Gastroesophageal sphincter (tissue), 3 donors: Measurements from ENCODE around the gene PDE8A.

Source experiments
- EP300 ChIP-seq: sonication (generic); formaldehyde crosslinking; IDR thresholded peaks from one replicate; pipeline ENCODE4 v1.6.1; 2017; ENCODE audit warnings: antibody characterized with exemption, mild to moderate bottlenecking
- POLR2A ChIP-seq, 2 donors: fragments of 450-650 bp; IDR thresholded peaks; one replicate each; pipeline ENCODE4 v1.6.1; 2017; ENCODE audit warnings: antibody characterized with exemption in 2 of 2, mild to moderate bottlenecking in 2 of 2, moderate library complexity in 1 of 2
- TF ChIP-seq, protein P1 (sequence below), 4 experiments: fragments of 200-600 bp in 2 of 4; fragments of 450-650 bp in 2 of 4; sonication (generic) in 1 of 4; IDR thresholded peaks; one replicate each; pipeline ENCODE4 v1.5.1; 2017 to 2019; ENCODE audit warnings: antibody characterized with exemption in 4 of 4, mild to moderate bottlenecking in 2 of 4, moderate library complexity in 2 of 4

DNA sequence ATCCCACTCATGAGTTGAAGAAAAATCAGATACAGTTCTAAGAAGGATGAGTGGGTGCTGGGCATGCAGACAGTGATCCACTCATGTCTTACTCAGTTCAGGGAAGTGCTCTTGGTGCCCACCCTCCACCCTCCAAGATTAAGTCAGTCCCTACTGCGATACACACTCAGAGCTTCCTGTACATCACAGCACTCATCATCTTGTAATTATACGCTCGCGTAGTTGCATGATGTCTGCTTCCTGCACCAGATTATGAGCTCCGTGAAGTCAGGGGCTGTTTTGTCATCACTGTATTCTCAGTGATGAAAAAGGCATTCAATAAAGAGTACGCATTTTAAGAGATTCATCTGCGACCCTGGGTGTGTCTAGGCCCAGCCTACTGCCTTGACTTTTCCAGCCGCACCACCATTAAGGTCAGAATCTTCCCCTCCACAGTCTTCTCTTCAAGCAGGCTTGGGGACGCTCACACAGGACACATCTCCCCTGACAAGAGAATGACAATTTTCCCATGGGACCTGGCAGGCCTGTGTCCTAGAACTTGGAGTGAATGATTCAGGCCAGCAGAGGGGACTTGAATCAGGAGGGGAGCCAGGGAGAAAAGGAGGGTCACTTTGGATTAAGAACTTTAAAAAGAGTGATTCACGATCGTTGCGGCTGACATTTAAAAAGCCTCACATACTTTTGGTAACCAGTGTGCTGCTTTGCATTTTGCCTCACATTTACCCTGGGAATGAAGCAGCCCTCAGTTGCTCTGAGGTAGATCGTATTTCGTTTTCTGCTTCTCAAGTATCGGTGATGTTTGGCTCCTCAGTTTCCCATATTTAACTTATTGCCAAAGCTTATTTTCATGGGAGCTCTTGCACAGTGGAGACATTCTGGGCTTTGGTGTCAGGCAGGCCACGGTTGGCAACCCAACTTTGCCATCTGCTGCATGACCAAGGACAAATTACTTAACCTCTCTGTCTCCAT lies 7.9 kb upstream of the PDE8A start:
- TF ChIP-seq, protein P1, sequence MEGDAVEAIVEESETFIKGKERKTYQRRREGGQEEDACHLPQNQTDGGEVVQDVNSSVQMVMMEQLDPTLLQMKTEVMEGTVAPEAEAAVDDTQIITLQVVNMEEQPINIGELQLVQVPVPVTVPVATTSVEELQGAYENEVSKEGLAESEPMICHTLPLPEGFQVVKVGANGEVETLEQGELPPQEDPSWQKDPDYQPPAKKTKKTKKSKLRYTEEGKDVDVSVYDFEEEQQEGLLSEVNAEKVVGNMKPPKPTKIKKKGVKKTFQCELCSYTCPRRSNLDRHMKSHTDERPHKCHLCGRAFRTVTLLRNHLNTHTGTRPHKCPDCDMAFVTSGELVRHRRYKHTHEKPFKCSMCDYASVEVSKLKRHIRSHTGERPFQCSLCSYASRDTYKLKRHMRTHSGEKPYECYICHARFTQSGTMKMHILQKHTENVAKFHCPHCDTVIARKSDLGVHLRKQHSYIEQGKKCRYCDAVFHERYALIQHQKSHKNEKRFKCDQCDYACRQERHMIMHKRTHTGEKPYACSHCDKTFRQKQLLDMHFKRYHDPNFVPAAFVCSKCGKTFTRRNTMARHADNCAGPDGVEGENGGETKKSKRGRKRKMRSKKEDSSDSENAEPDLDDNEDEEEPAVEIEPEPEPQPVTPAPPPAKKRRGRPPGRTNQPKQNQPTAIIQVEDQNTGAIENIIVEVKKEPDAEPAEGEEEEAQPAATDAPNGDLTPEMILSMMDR (IDR thresholded peaks at IDR 0.05): no peak
- no peak for TF ChIP-seq EP300
- TF ChIP-seq POLR2A (IDR thresholded peaks at IDR 0.05): no peak
